Measurements from ENCODE around the gene DNAJC1. TPM values are rescaled to one million over a fixed set of nuclear protein-coding genes. Genes with fewer than 3 reads are reported as not detected.

The DNAJC1 gene
- total RNA-seq, 1 donor from 2014 or later = 22.8 TPM

- H3K4me3 ChIP-seq (ENCODE audit: low read depth, low read length) = no peak overlapping the region
- TF ChIP-seq CTCF (conservative IDR thresholded peaks at IDR 0.05; ENCODE audit: low read depth, low read length) = peak; percentile 74
Measured at GRCh38 chr10:21989453-21990154, 13.9 kb downstream of the DNAJC1 start.

GRCh38 chr10:21985541-21985940, 18.0 kb downstream of the DNAJC1 start:
- no peak for DNase-seq (ENCODE audit: low read depth)
- H3K4me3 ChIP-seq (ENCODE audit: low read depth, low read length) = no peak overlapping the region
- TF ChIP-seq CTCF (conservative IDR thresholded peaks at IDR 0.05; ENCODE audit: low read depth, low read length) = no peak

More at GRCh38 chr10:21989453-21990154, 13.9 kb downstream of the DNAJC1 start:
- DNase-seq (ENCODE audit: low read depth) = no peak

GRCh38 chr10:21981118-21981517, 22.4 kb downstream of the DNAJC1 start:
- no peak for DNase-seq (ENCODE audit: low read depth)
- H3K4me3 ChIP-seq (ENCODE audit: low read depth, low read length) = no peak overlapping the region
- no peak for TF ChIP-seq CTCF (conservative IDR thresholded peaks at IDR 0.05; ENCODE audit: low read depth, low read length)

- TF ChIP-seq CTCF (conservative IDR thresholded peaks at IDR 0.05; ENCODE audit: low read depth, low read length) = no peak
- no peak for DNase-seq (ENCODE audit: low read depth)
- no peak overlapping the region for H3K4me3 ChIP-seq (ENCODE audit: low read depth, low read length)
Measured at GRCh38 chr10:21980691-21981090, 22.8 kb downstream of the DNAJC1 start.

GRCh38 chr10:21978191-21978862, 25.2 kb downstream of the DNAJC1 start:
- no peak overlapping the region for H3K4me3 ChIP-seq (ENCODE audit: low read depth, low read length)
- DNase-seq (ENCODE audit: low read depth) = no peak
- no peak for TF ChIP-seq CTCF (conservative IDR thresholded peaks at IDR 0.05; ENCODE audit: low read depth, low read length)

GRCh38 chr10:21976739-21977138, 26.8 kb downstream of the DNAJC1 start:
- DNase-seq (ENCODE audit: low read depth) = no peak
- no peak for TF ChIP-seq CTCF (conservative IDR thresholded peaks at IDR 0.05; ENCODE audit: low read depth, low read length)
- H3K4me3 ChIP-seq (ENCODE audit: low read depth, low read length) = no peak overlapping the region

All from epithelial cell of proximal tubule (primary cell).